HG03571 (cell line): ENCODE measurements around the gene RALGPS2.

Experiments used
- ATAC-seq: cut with Tn5 transposase; IDR thresholded peaks from one replicate; pipeline ENCODE4 v1.9.1; 2021; ENCODE audit not compliant: unreplicated experiment

RALGPS2 gene

GRCh38 chr1:178916448-178917174 is 191.6 kb downstream of the RALGPS2 start:
- peak; percentile 52 for ATAC-seq

DNA sequence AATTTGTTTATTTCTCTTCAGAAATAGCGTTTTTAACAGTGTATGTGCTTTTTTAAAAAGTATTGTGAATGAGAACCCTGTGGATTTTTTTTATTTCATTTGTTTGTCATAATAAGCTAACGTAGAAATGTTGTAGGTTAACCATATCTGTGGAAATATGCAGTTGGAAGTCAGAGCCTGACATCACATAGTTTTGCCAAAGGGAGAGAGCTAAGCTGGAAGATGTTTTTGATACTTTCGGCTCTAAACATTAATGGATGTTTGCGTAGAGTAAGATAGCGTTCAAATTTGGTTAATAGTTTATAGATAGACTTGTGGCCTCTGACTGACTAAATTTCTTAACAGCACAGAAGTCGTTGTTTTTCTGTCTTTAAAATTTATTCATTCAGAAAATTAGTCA is 193.3 kb downstream of the RALGPS2 start:
- no peak for ATAC-seq

DNA sequence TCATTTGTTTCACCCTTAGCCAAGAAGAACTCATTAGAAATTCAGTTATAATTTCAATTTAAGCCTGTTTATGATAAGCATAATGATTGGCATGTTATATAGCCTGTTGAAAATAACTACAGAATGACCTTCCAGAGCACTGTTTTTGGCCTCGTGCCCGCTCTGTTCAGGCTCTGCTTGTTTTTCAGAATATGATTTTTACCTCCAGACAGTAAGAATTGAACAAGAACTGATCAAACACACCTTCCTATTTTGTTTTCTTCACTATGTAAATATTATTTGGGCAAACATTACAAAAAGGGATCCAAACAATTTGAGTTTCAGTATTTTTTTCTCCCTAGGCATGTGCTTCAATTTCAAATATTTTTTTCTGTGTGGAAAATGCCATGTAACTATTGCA is 193.9 kb downstream of the RALGPS2 start:
- no peak for ATAC-seq

DNA sequence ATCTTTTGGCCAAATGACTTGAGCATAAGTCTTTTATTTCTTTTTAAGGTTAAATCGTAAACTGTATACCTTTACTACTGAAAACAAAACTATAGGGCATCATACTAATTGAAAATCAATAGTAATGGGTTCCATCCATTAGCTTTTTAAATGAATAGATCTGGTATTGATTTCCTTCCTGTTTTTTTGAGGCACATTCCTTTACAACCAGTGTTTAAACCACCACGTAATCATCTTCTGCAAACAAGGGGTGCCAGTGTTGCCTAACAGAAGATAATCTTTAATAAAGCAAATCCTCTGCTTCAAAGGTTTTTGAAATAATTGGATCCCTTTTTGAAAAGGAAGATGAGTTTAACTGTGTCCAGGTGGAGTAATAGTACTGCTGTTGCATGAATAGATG is 194.5 kb downstream of the RALGPS2 start:
- no peak for ATAC-seq

DNA sequence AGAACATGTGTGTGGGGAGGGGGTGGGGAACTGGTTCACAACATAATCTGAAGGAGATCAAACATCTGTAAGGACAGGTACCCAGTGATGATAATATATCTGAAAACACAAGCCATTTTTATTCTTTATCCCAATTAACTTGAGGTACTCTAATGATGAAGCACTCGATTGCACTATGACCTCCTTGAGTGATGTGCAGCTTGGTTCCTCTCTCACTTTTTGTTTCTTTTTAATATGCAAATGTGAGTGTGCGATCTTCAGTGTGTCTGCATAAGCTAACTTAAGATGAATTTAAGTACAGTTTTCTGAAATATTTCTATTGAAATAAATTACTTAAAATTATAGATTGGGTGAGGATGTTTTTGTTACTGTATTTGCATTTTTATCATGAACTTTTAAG is 196.5 kb downstream of the RALGPS2 start:
- ATAC-seq = no peak

DNA sequence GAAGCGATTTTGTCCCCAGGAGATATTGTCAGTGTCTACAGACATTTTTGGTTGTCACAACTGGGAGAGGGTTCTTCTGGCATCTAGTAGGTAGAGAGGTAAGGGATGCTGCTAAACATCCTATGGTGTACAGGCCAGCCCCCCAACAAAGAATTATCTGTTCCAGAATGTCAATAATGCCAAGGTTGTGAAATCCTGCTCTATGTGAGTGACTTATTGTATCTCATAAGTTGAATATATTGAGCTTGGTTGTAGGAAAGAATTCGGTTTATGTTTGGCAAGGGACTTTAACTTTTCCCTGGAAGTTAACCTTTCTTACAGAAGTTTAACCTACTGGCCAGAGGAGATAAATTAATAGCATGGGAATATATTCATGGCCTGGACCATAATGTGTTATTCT is 198.5 kb downstream of the RALGPS2 start:
- ATAC-seq = no peak

- ATAC-seq = no peak
These were observed 201.0 kb downstream of the RALGPS2 start for GRCh38 chr1:178926046-178926445.

DNA sequence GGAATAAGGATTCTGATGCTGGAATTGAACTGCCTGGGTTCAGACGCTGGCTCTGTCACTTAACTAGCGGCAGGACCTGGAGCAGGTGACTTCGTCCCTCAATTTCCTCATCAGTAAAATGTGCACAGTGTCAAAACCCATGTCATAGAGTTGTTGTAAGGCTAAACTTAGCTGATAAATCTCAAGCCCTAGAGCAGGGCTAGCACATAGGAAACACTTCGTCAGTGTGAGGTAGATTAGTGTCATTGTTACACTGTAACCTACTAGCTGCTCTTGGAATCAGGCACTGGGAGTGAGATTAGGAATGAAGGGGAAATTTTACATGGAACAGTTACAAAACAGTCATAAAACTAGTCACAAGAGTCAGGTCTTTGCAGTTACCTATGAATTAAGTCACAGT is 202.0 kb downstream of the RALGPS2 start:
- no peak for ATAC-seq

- no peak for ATAC-seq
These were observed 203.0 kb downstream of the RALGPS2 start for GRCh38 chr1:178928041-178928440.

- ATAC-seq = no peak
These were observed 203.9 kb downstream of the RALGPS2 start for GRCh38 chr1:178928976-178929375.

GRCh38 chr1:178931858-178932551 is 207.0 kb downstream of the RALGPS2 start:
- no peak for ATAC-seq

DNA sequence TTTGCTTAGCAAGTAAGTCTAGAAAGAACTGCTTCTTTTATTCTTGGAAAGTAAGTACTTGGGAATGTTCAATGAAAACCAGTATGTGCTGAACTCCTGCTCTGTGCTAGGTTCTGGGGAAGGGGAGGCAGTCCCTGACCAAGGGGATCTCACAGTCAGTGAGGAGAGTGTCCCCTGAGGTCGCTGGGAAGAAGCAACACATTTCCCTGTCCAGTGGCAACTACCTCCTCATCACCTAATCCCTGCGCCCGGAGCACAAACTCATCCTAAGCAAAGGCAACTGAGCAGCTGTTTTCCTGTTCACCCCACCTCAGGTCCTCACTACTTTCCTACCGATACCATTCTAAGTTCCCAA is 207.5 kb downstream of the RALGPS2 start:
- no peak for ATAC-seq

DNA sequence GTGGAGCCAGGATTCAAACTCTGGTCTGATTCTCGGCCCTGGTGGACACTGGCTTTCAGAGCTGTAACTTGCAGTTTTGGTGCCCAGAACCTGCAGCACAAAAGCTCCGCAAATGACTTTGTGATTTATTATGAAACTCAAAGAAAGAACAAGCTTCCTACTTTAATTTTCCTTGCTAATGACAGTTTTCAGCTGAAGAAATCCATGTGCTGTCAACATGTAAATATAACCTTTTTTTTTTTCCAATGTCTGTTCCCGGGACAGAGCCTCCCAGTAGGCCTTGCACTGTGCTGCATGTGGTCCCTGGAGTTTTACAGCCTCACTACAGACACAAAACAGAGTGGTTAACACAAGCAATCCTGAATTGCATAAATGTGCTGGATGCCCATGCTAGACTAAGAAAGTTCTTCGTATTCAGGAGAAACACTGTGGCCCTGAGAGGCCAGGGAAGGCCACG is 208.1 kb downstream of the RALGPS2 start:
- ATAC-seq = no peak

GRCh38 chr1:178933709-178934490 is 208.9 kb downstream of the RALGPS2 start:
- ATAC-seq = no peak

GRCh38 chr1:178934546-178934945 is 209.5 kb downstream of the RALGPS2 start:
- ATAC-seq = no peak

DNA sequence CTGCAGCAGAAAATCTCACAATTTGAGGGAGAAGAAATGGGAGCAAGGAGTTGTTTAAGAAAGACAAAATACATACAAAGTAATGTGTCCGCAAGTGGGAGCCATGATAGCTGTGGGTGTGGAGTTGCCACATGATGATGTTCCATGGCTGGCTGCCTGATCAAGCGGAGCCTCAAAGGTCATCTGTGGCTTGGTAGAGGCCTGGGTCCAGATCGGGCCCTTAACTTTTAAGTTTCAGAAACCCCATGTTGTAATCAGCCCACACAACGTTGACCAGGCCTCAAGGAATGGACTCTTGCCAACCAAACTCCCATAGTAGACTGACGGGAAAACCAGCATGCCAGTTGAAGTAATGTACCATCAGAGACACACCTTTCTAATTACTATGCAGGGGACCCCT is 210.6 kb downstream of the RALGPS2 start:
- ATAC-seq = no peak

GRCh38 chr1:178937695-178938094 is 212.7 kb downstream of the RALGPS2 start:
- ATAC-seq = no peak

GRCh38 chr1:178938101-178938958 is 213.3 kb downstream of the RALGPS2 start:
- ATAC-seq = no peak

- ATAC-seq = no peak
These were observed 213.9 kb downstream of the RALGPS2 start for GRCh38 chr1:178938959-178939317.

- ATAC-seq = no peak
These were observed 214.5 kb downstream of the RALGPS2 start for GRCh38 chr1:178939338-178940067.
